ENCODE results near the gene FARP1.

Gene FARP1

DNA sequence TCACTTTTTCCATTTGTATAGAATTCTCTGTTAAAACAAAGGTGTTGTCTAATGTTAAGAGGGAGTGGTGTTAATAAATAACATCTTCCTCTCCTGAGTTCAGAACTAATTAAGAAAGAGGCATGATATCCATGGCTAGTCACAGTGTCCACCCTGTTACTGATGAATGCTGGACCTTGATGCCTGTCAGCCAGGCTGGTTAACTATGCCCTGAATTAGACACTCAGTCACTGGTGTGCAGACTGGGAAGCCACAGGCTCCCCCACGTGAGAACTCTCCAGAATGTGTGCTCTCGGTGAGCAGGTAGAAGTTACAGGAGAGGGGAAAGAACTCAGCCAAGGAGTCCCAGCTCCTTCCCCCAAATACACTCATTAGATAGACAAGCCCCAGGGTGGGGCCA, 90.2 kb downstream of the FARP1 start:
- no peak for DNase-seq

DNA sequence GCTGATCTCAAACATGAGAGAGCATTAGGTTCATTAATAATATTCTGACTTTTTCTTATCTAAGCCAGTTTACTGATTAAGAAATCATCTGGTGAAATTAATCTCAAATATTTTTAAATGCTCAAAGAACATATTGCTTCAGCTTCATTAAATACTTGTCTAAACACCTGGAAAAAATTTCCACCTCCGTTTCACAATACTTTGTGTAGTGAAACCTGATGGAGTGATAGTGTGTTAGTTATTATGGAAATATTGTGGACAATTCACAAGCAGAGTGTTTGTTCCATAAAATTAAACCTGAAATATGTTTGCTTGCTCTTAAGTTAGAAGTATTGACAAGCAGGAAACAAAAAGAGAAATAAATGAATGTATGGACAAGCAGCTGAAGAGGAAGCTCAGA, 91.5 kb downstream of the FARP1 start:
- DNase-seq: no peak

DNA sequence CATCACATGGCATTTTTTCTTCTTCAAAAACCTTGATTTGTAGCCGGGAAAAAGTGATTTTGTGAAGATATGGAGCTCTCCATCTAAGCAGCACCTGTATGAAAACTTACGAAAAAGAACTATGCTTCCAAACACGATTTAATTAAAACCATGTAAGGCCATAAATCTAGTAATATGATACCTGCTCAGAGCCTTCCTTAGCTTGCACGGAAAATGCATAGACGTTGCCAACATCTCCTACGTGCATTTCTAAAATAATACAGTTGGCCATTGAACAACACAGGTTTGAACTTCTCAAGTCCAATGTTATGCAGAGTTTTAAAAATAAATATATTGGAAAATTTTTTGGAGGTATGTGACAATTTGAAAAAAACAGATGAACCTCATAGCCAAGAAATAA, 93.3 kb downstream of the FARP1 start:
- DNase-seq: no peak

DNA sequence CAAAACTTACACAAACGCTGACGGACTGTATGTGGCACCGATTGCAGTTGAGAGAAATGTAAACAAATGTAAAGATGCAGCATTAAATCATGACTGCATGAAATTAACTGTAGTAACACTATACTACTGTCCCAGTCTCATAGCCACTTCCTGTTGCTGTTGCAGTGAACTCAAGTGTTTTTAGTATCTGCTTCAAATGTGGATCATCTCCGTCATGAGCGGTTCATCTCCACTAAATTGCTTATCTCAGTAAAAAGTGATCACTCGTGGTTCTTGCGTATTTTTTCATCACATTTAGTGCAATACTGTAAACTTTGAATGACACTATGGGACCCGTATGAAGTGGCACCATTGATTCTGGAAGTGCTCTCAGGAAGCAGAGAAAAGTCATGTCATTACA, 94.4 kb downstream of the FARP1 start:
- no peak for DNase-seq

DNA sequence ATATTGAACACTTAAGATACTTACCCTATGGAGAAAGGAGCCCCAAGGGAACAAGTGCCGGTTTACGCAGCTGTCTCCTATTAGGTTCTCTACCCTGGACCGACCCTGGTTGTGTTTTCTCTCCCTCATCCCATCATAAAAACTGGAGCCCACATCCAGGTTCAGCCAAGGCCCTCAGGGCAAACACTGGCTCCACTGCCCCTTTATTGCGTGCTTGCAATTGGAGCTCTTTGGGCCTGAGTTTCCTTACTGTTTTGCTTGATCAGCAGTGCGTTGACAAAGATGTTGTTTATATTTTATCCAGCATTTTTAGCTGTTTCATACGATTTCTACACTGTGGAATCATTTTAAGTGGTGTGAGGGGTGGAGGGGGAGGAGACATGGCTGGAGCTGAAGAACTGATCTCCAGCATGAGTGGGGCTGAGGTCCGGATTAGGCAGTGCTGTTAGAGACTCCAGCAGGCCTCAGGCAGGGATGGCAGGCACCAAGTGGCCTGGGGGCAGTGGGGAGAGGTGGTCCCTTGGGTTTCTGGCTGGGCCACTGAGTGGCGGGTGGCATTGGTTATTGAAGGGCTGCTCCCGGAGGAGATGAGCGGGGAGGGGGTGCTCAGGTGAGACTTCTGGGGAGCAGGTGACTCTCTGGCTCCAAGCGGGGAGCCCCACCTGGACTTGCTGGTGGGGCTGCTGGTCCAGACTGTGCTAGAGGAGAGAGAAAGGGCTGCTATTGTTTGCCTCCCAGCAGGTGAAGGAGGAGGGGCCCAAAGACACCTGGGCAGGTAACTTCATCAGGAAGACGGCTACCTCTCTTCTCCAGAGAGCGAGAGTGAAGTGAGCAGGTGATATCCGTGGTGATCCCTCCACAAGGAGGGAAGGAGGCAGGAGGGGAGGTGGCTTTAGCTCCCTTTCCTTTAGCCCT, 96.5 kb downstream of the FARP1 start:
- DNase-seq: no peak

DNA sequence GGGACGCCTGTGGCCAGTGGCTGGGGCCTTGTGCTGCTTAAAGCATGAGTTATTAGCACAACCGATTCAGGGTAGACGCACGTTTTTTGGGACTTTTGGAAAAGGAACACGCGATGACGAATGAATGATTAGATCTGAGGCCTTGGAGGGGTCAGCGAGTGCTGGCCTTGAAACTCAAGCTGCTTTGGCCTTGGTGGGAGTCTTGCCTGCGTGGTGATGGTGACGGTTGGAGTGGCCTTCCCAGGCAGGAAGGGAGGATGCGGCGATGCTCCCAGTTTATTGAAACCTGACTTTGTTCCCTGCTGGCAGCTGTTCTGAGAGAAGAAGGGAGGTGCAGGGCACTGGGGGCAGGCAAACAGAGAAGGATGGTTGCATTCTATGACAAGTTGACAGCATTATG, 97.2 kb downstream of the FARP1 start:
- no peak for DNase-seq

DNA sequence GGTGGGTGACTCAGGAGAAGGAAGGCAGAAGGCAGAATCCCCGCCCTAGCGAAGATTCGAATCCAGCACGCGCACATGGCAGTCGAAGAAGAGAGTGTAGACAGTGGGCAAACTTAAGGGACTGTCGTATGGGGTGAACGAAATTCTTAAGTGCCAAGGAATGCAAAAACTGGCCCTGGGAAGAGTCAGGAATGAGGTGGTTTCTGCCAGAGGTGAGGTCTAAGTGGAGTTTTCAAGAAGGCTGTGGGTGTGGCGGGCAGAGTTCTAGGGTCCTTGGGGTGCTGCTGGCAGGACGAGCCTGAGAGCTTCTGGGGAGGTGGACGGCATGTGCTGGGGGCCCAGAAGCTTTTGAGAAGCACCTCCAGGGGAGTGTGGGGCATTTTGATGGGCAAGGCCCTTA, 98.1 kb downstream of the FARP1 start:
- DNase-seq: no peak

DNA sequence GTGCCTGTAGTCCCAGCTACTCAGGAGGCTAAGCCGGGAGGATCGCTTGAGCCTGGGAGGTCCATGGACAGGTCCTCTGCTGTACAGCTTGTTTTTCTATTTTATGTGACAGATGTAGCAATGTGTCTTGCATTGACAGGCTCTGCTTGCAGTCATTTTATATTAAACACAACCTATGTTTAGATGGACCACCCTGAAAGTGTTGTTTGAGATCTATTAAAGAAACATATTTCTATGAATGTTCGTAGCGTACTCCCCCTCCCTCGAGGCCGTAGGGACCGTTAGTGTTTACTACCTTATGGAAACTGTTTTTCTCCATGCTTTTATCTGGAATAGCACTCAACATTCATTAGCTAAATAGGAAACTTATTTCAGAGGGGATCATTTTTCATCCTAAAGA, 99.1 kb downstream of the FARP1 start:
- no peak for DNase-seq

DNA sequence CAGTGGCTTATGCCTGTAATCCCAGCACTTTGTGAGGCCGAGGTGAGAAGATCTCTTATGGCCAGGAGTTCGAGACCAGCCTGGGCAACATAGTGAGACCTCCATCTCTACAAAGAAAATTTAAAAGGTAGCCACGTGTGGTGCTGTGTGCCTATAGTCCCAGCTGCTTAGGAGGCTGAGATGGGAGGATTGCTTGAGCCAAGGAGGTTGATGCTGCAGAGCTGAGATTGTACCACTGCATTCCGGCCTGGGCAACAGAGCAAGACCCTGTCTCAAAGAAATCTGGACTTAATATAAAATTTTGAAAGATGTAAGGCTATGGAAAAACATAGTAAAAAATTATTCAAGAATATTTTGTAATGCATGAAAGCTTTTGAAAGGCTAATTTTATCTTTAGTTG, 99.5 kb downstream of the FARP1 start:
- no peak for DNase-seq

DNA sequence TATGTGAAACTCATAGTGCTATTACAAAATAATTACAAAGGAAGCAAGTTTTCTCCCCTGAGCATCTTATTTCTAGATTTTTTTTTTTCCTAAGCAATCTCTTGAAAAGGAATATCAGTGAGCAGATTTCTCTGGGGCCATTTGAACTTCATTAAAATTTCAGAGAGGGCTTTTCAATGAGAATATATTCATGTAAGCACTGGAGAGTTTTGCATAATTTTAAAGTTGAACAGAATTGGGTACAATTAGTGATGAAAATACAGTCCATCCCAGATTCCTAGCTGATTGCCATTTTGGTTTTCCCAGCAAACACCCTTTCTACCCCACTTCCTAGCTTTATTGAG, 101.0 kb downstream of the FARP1 start:
- no peak for DNase-seq

DNA sequence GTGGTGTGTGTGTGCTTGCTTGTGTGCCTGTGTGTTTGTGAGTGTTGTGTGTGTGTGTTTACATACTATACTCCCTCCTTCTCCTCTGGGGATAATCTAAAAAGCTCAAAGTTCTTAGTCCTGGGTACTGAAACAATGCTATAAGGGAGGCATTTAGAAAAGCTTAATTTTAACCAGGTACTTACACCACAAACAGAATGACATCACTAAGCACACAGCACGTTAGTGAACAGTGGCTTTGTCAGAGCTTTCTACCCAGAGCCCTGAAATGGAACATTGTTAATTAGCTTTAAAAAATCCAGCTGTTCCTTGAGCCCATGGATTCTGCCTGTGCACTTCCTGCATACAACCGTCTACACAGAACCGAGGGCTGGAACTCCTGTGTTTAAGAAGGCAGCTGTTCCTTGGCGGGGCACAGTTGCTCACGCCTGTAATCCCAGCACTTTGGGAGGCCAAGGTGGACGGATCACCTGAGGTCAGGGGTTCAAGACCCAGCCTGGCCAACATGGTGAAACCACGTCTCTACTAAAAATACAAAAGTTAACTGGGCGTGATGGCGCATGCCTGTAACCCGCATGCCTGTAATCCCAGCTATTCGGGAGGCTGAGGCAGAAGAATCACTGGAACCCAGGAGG, 103.8 kb downstream of the FARP1 start:
- DNase-seq: no peak

DNA sequence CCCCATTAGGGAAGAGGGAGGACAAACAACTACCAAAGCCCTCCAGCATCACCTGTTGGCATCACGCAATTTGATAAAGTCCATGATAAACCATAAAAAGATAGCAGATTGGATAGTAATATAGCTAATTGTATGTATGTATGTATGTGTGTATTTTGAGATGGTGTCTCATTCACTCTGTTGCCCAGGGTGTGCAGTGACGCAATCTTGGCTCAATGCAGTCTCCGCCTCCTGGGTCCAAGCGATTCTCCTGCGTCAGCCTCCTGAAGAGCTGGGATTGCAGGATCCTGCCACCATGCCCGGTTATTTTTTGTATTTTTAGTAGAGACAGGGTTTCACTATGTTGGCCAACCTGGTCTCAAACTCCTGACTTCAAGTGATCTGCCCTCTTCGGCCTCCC, 108.8 kb downstream of the FARP1 start:
- DNase-seq: no peak

DNA sequence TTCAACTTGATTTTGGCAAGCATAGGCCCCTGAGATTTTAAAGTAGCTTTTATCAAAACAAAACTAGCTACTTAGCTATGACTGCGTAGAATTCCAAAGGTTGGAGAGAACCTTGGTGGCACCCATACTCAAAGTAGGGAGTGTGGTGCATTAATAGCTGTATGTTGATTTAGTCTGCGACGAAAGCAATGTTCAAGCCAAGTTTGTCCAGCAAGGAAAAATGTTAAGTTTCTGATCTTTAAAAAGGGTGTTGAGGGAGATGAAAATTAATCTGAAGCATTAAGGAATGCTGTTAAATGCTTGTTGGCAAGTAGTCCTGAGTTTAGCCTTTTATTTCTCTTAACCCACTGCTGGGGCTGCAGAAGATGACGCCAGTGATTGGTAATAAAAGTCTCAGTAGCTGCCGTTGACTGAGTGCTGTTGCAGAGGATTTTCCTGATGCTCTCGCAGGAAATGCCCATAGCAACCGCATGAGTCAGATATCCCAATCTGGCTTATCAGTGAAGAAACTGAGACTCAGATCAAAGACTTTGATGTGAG, 110.1 kb downstream of the FARP1 start:
- DNase-seq: no peak

DNA sequence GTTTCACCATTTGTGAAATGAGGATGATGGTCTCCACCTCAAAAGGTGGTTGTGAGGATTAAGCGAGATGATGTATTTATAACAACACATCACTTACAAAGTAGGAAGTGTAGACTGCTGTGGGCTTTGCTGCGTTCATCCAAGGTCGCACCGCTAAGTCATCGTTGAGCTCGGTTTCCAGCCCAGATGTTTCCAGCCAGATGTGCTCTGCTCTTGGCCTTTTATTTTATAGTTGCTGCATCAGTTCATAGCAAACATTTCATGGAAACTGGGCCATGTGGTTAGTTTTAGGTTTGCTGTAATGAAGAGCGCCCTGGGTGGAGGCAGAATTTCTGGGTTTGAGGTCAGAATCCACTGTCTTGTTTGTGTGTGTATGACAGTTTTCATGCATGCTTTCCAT, 110.6 kb downstream of the FARP1 start:
- no peak for DNase-seq

DNA sequence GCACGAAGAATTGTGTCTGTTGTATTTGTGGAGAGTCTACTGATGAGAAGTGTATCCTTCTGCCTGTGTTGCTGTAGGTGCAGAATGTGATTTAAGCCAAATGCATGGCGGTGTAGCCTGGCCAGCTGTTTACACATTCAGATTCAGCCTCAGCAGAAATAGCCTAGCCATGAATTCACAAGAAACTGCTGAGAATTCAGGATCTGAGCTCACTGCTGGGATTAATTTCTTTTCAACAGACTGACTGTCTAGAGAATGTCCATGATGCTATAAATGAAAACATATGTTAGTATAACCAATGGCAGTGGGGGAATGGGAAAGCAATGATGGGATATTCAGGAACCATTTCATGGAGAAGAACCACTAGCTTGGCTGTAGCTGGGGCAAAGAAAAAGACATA, 111.6 kb downstream of the FARP1 start:
- DNase-seq: no peak

DNA sequence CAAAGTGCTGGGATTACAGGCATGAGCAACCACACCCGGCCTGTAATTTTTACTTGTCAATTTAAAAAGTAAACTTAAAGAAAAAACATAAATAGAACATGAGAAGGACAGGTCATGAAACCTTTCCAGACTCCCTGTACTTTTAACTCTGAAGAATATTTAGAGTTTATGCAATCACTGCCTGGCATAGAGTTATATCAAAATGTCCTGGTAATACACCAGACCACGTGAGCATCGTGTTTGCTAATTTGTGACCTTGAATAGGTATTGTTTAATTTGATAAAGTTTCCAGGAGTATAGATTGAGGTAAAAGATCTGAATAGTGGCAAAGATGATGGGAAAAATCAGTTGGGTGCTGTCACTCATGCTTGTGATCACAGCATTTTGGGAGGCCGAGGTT, 115.3 kb downstream of the FARP1 start:
- DNase-seq: no peak

DNA sequence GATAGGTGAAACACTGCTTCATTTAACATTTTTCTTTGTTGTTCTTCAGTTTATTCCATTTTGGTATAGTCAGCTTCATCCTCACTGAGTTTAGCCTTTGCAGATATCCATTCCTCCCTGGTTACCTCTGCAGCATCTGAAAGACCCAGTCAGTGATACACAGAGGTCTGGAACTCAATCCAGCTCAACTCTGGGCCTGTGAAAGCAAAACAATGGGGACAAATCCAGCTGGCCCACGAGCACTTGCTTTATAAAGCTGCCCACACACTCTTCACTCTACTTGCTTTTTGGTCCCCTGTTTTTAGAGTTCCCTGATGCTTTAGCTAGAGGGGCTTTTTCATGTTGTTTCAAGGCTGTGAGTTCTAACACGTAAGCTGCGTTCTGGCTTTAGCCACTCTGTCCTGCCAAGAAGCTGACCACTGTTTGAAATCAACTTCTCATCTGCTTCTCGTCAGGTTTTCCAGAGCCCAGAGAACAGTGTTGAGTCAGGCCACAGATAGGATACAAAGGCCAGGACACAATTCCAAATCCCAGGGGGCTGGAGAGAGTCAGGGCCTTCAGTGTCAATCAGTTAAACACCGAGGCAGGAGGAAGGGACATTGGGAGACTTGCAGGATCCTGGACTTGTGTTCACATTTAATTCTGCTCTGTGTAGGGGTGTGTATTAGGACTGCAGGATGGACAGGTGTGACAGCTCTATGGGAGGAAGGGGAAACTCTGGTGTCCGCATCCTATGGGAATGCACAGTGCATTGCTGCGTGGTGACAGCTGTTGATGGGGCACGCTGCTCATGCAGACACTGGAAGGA, 117.7 kb downstream of the FARP1 start:
- no peak for DNase-seq

DNA sequence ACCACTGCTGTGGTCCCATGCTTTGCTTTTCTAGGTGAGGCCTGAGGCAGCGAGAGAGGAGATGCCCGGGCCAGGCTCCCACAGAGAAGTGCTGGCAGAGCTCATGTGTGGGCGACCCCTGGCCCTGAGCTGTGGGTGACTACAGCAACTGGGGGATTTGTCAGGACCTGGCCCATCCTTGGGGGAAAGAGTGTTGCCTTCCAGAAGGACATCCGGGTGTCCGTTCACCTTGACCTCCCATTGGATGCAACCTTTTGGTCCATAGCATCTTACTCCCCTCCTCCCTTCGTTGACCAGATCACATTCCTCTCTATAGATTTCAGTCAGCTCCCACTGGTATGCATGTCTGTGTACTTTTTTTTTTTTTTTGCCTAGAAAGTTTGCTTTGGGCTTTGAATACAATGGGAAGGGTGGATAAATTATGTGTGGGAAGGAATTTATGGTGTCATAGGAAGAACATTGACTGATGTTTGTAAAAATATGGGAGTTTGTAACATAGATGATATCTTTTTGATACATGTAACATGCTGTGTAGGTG, 118.3 kb downstream of the FARP1 start:
- DNase-seq: no peak

DNA sequence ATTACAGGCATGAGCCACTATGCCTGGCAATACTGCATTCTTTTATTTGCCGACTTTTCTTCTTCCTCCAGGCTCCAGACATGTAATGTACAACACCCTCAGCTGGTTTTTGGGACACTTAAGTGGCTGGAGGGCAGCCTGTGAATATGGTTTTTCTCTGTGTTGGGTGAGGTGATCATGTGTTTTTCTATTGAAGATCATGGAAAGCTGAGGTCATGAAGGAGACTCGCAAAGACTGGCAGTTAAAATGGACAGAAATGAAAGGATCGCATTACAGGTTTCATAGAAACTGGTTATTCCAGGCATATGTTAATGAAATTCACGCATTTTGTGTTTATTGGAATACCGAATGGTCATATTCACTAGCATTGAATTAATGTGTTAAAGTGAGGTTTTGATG, 119.4 kb downstream of the FARP1 start:
- DNase-seq: no peak

DNA sequence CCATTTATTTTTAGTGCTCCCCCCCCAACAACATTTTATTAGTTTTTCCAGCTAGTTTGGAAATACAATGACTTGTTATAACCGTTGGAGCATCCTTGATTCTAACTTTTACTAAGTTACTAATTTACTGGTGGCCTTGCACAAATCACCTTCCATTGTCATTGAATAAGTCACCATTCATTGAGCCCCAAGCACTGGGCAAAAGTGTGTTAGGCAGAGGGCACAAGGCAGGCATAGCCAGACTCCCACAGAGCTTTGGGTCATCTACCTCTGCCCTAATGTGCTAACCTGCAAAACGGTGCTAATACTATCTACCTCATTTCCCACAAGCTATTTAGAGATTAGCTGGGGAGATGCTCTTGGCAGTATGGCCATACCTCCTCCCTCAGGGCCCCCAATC, 120.9 kb downstream of the FARP1 start:
- DNase-seq: no peak

DNA sequence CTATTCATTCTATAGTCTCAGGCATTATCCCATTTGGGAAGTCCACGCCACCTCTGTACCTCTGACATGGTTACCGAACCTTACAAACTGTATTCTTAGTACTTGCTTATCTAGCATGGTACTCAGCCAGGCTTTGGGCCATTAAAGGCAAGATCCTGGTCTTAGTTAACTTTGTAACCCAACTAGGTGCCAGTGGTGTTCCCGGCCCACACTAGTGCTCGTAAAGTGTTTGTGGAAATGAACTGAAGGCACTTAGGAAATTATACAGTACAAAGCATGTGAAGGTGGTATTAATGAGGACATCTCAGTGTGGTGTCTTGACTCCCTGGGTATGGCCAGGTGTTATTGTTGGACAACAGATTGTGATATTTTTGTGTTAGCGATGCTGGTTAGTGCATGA, 122.0 kb downstream of the FARP1 start:
- no peak for DNase-seq

DNA sequence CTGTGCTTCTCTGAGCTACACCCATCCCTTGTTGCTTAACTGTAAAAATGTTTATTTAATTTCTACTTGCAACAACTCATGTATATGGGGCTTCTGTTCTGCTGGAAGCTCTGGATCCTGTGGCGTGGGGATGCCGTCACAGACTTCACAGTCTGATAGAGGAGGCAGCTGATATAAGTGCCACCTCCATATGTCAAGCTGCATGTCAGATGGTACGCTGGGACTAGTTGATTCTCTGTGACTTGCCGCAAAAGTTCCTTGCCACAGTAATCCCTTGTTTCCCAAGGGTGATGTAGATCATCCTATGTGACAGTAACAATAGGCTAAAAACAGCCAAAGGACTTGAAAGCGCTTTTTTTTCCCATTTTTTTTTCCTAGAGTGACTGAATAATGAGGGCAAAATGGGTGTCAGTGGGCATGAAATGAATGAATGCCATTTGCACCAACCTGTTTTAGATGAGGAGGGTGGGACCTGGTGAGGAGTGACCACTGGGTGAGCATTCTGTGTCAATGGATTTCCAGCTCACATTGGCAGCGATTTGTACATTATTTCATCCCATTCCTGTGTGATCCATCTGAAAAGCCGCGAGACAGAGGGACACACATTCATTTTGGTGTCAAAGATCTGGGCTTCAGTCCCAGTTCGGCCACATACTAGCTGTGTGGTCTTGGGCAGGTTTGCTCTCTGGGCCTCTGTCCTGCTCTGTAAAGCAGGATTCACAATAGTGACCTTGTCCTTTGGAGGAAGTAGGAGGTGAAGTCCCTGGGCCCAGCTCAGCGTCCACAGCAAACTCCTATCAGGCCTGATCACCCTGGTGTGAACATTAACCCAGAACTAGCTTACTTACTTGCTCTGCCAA, 123.0 kb downstream of the FARP1 start:
- no peak for DNase-seq
